ENCODE data around the gene TTLL10. TPM values are rescaled to one million over a fixed set of nuclear protein-coding genes. Genes with fewer than 3 reads are reported as not detected.
"Not testable (repeated sequence)": the region's sequence is repeated elsewhere in the genome, so short reads cannot be mapped to it uniquely, and the experiment has no call there.

TTLL10 gene
- total RNA-seq, 1 donor, result not detected

GRCh38 chr1:1146026-1146425 is 27.7 kb upstream of the TTLL10 start:
- no peak for TF ChIP-seq CTCF (IDR thresholded peaks at IDR 0.05; ENCODE audit: insufficient read depth, low read depth, low read length)
- no peak overlapping the region for H3K4me3 ChIP-seq (ENCODE audit: low read depth, low read length)
- no peak for DNase-seq (ENCODE audit: low read depth)

GRCh38 chr1:1146596-1146995 is 27.1 kb upstream of the TTLL10 start:
- no peak for TF ChIP-seq CTCF (IDR thresholded peaks at IDR 0.05; ENCODE audit: insufficient read depth, low read depth, low read length)
- no peak overlapping the region for H3K4me3 ChIP-seq (ENCODE audit: low read depth, low read length)
- DNase-seq (ENCODE audit: low read depth), result no peak

- no peak for TF ChIP-seq CTCF (IDR thresholded peaks at IDR 0.05; ENCODE audit: insufficient read depth, low read depth, low read length)
- H3K4me3 ChIP-seq (ENCODE audit: low read depth, low read length), result no peak overlapping the region
- DNase-seq (ENCODE audit: low read depth), result no peak
These were observed 25.6 kb upstream of the TTLL10 start for GRCh38 chr1:1148061-1148460.

- DNase-seq (ENCODE audit: low read depth), result no peak
- TF ChIP-seq CTCF (IDR thresholded peaks at IDR 0.05; ENCODE audit: insufficient read depth, low read depth, low read length), result no peak
- H3K4me3 ChIP-seq (ENCODE audit: low read depth, low read length), result no peak overlapping the region
These were observed 25.1 kb upstream of the TTLL10 start for GRCh38 chr1:1148569-1148968.

GRCh38 chr1:1149416-1149815 is 24.3 kb upstream of the TTLL10 start:
- H3K4me3 ChIP-seq (ENCODE audit: low read depth, low read length), result no peak overlapping the region
- no peak for TF ChIP-seq CTCF (IDR thresholded peaks at IDR 0.05; ENCODE audit: insufficient read depth, low read depth, low read length)
- no peak for DNase-seq (ENCODE audit: low read depth)

- no peak for TF ChIP-seq CTCF (IDR thresholded peaks at IDR 0.05; ENCODE audit: insufficient read depth, low read depth, low read length)
- H3K4me3 ChIP-seq (ENCODE audit: low read depth, low read length), result no peak overlapping the region
- no peak for DNase-seq (ENCODE audit: low read depth)
These were observed 23.6 kb upstream of the TTLL10 start for GRCh38 chr1:1150100-1150499.

- TF ChIP-seq CTCF (IDR thresholded peaks at IDR 0.05; ENCODE audit: insufficient read depth, low read depth, low read length), result no peak
- no peak overlapping the region for H3K4me3 ChIP-seq (ENCODE audit: low read depth, low read length)
- DNase-seq (ENCODE audit: low read depth), result no peak
These were observed 22.4 kb upstream of the TTLL10 start for GRCh38 chr1:1151306-1151705.

GRCh38 chr1:1152431-1152830 is 21.2 kb upstream of the TTLL10 start:
- not testable (repeated sequence) for H3K4me3 ChIP-seq (ENCODE audit: low read depth, low read length); DNase-seq (ENCODE audit: low read depth)

- H3K4me3 ChIP-seq (ENCODE audit: low read depth, low read length); DNase-seq (ENCODE audit: low read depth): not testable (repeated sequence)
These were observed 20.5 kb upstream of the TTLL10 start for GRCh38 chr1:1153215-1153614.

All from fibroblast of villous mesenchyme (primary cell).